OCI-LY7 (cell line): ENCODE results near the gene PAK5. TPM values are rescaled to one million over a fixed set of nuclear protein-coding genes. Genes with fewer than 3 reads are reported as not detected.

Source experiments
- BruUV-seq: library from RNA; stranded (reverse); fragments of 400-500 nt; replicated peaks from 2 replicates; lab custom pipeline; 2021; lab: Mats Ljungman, UMichigan
- CTCF ChIA-PET: fragments of 300-600 bp; sonication (Branson Sonifier 250); formaldehyde crosslinking; loops from one replicate; lab custom pipeline; 2022; ENCODE audit warnings: antibody characterized with exemption; ENCODE audit not compliant: unreplicated experiment; lab: Charles Lee
- POLR2A ChIA-PET: fragments of 300-600 bp; sonication (Branson Sonifier 250); formaldehyde crosslinking; loops from one replicate; lab custom pipeline; 2022; ENCODE audit warnings: antibody characterized with exemption; lab: Charles Lee
- DNase-seq: peaks from one replicate; pipeline ENCODE4 v3.0.0-alpha.2; 2015; ENCODE audit warnings: low spot score
- H2AFZ ChIP-seq: fragments of 200-600 bp; sonication (generic), shearing (Covaris generic); 2 replicates; pipeline ENCODE4 v1.6.1; 2014; ENCODE audit warnings: mild to moderate bottlenecking, antibody characterized with exemption, low read length, moderate library complexity
- H3K27ac ChIP-seq: fragments of 200-600 bp; sonication (generic); 2 replicates; pipeline ENCODE4 v1.5.1; 2014; ENCODE audit warnings: mixed run types, low read depth, mild to moderate bottlenecking, moderate library complexity, low read length, inconsistent platforms; ENCODE audit not compliant: poor library complexity, severe bottlenecking
- H3K36me3 ChIP-seq: fragments of 200-600 bp; sonication (generic); 2 replicates; pipeline ENCODE4 v1.6.1; 2014; ENCODE audit warnings: mild to moderate bottlenecking, antibody characterized with exemption, low read length, moderate library complexity, mixed read lengths; ENCODE audit not compliant: insufficient read depth
- H3K4me1 ChIP-seq: fragments of 200-600 bp; sonication (generic); 2 replicates; pipeline ENCODE4 v1.5.1; 2014; ENCODE audit warnings: mild to moderate bottlenecking, low read length; ENCODE audit not compliant: insufficient read depth, poor library complexity, severe bottlenecking
- H3K4me2 ChIP-seq: fragments of 200-600 bp; sonication (generic); 2 replicates; pipeline ENCODE4 v1.6.1; 2014; ENCODE audit warnings: mild to moderate bottlenecking, low read length
- H3K4me3 ChIP-seq: fragments of 200-600 bp; sonication (generic); 2 replicates; pipeline ENCODE4 v1.5.1; 2014; ENCODE audit warnings: mild to moderate bottlenecking, low read depth, low read length; ENCODE audit not compliant: poor library complexity, severe bottlenecking
- H3K79me2 ChIP-seq: fragments of 200-600 bp; sonication (generic); 2 replicates; pipeline ENCODE4 v1.6.1; 2016; ENCODE audit warnings: low read depth, mild to moderate bottlenecking, low read length, moderate library complexity, mixed read lengths; ENCODE audit not compliant: insufficient read depth
- H3K9me2 ChIP-seq: fragments of 200-600 bp; sonication (generic); 2 replicates; pipeline ENCODE4 v1.6.1; 2016; ENCODE audit warnings: mild to moderate bottlenecking, low read length, mixed read lengths; ENCODE audit not compliant: insufficient read depth
- H3K9me3 ChIP-seq: fragments of 200-600 bp; sonication (generic); 2 replicates; pipeline ENCODE4 v1.6.1; 2014; ENCODE audit warnings: mild to moderate bottlenecking, mixed run types, low read length, mixed read lengths
- H4K20me1 ChIP-seq: fragments of 200-600 bp; sonication (generic); 2 replicates; pipeline ENCODE4 v1.6.1; 2014; ENCODE audit warnings: mild to moderate bottlenecking, antibody characterized with exemption, low read length, moderate library complexity, mixed read lengths; ENCODE audit not compliant: insufficient read depth
- EZH2phosphoT487 ChIP-seq: fragments of 200-600 bp; sonication (generic); IDR thresholded peaks from 2 replicates; pipeline ENCODE4 v1.6.1; 2018; ENCODE audit warnings: low read depth, borderline replicate concordance, mild to moderate bottlenecking, mixed run types, antibody characterized with exemption, low read length, moderate library complexity, mixed read lengths
- intact Hi-C: fragments of 100-400 bp; cut with micrococcal nuclease; formaldehyde crosslinking; loops from one replicate; pipeline ENCODE4 v1.10.0; 2022; ENCODE audit not compliant: unreplicated experiment
- total RNA-seq, 2 experiments: library from RNA; depleted of rRNA in 1 of 2; stranded (reverse); fragments of >200 nt in 1 of 2; shearing (Covaris generic) in 1 of 2; gene quantifications; 2 replicates each; pipeline ENCODE4 v1.2.3, GENCODE V29; 2014 to 2022
- TF ChIP-seq, protein P1 (sequence below): fragments of 200-600 bp; sonication (generic); conservative IDR thresholded peaks from 2 replicates; pipeline ENCODE4 v1.5.1; 2014; ENCODE audit warnings: mild to moderate bottlenecking, antibody characterized with exemption, low read length, moderate library complexity, mixed read lengths

PAK5 gene
- total RNA-seq, 2 experiments from 2014 or later, result not detected

GRCh38 chr20:9495701-9496100, 343.2 kb downstream of the PAK5 start:
- Histone ChIP-seq H3K4me3 (no peak overlapping the region), H3K27ac (no peak overlapping the region), H3K4me1 (no peaks in the 10 kb centered on the region), H3K9me2 (no peaks in the 10 kb centered on the region), H3K79me2 (no peaks in the 10 kb centered on the region), H3K36me3 (no peaks in the 10 kb centered on the region), H4K20me1 (no peaks in the 10 kb centered on the region), H3K9me3 (no peaks in the 10 kb centered on the region), H2AFZ (no peak overlapping the region), H3K4me2 (no peak overlapping the region)
- POLR2A ChIA-PET, result no interaction called here
- no TSS peak for BruUV-seq
- no peak for DNase-seq
- no peak for TF ChIP-seq EZH2phosphoT487
- TF ChIP-seq, protein P1, sequence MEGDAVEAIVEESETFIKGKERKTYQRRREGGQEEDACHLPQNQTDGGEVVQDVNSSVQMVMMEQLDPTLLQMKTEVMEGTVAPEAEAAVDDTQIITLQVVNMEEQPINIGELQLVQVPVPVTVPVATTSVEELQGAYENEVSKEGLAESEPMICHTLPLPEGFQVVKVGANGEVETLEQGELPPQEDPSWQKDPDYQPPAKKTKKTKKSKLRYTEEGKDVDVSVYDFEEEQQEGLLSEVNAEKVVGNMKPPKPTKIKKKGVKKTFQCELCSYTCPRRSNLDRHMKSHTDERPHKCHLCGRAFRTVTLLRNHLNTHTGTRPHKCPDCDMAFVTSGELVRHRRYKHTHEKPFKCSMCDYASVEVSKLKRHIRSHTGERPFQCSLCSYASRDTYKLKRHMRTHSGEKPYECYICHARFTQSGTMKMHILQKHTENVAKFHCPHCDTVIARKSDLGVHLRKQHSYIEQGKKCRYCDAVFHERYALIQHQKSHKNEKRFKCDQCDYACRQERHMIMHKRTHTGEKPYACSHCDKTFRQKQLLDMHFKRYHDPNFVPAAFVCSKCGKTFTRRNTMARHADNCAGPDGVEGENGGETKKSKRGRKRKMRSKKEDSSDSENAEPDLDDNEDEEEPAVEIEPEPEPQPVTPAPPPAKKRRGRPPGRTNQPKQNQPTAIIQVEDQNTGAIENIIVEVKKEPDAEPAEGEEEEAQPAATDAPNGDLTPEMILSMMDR, result no peak
- intact Hi-C loops, result no loop called here
- CTCF ChIA-PET, result no interaction called here

DNA sequence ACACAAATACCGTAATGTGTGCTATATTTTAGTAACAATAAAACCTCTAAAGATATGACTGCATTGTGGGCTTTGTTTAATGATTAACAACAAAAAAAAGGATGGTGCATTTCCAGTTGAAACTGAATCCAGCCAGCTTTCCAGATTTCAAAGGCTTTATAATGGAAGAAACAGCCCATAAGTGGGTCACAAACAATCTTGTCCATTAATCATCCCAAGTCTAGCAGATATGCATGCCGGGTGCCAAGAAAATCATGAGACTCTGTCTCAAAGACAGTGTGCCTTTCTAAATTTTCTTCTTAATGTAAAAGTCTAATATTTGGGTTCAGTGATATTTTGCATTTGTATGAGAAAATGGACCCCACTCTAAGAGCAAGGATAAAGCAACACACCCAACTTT, 345.1 kb downstream of the PAK5 start:
- H4K20me1 ChIP-seq, result no peaks in the 10 kb centered on the region
- no peaks in the 10 kb centered on the region for H3K9me2 ChIP-seq
- no peak for DNase-seq
- no peaks in the 10 kb centered on the region for H3K79me2 ChIP-seq
- no peak overlapping the region for H3K4me2 ChIP-seq
- no peaks in the 10 kb centered on the region for H3K9me3 ChIP-seq
- CTCF ChIA-PET, result no interaction called here
- BruUV-seq, result no TSS peak
- H2AFZ ChIP-seq, result no peak overlapping the region
- H3K27ac ChIP-seq, result no peak overlapping the region
- intact Hi-C loops, result no loop called here
- no peaks in the 10 kb centered on the region for H3K36me3 ChIP-seq
- POLR2A ChIA-PET, result interaction anchor here (0.6 kb wide), 1 partner anchor 381 kb away, joined by 3 read pairs; no protein-coding TSS in a partner anchor
- TF ChIP-seq, protein P1, result no peak
- no peak for TF ChIP-seq EZH2phosphoT487
- H3K4me1 ChIP-seq, result no peaks in the 10 kb centered on the region
- no peak overlapping the region for H3K4me3 ChIP-seq

- ChIA-PET CTCF (no interaction called here), POLR2A (no interaction called here)
- Histone ChIP-seq H3K9me2 (no peaks in the 10 kb centered on the region), H3K4me2 (no peak overlapping the region), H3K4me1 (no peaks in the 10 kb centered on the region), H2AFZ (no peak overlapping the region), H3K4me3 (no peak overlapping the region), H3K36me3 (no peaks in the 10 kb centered on the region), H3K9me3 (no peaks in the 10 kb centered on the region), H3K27ac (no peak overlapping the region), H3K79me2 (no peaks in the 10 kb centered on the region), H4K20me1 (no peaks in the 10 kb centered on the region)
- intact Hi-C loops, result no loop called here
- TF ChIP-seq EZH2phosphoT487, result no peak
- TF ChIP-seq, protein P1, result no peak
- no TSS peak for BruUV-seq
- DNase-seq, result no peak
Measured at GRCh38 chr20:9492067-9492466, 346.8 kb downstream of the PAK5 start.
